ENCODE results near the gene ZEB1. TPM values are rescaled to one million over a fixed set of nuclear protein-coding genes. Genes with fewer than 3 reads are reported as not detected.
"Not testable (repeated sequence)": the region's sequence is repeated elsewhere in the genome, so short reads cannot be mapped to it uniquely, and the experiment has no call there.

ZEB1 gene
- total and polyA plus RNA-seq, 2 donors (not counting 1 experiment from before 2014, with no cell fraction given) = 73.7 to 221 TPM

DNA sequence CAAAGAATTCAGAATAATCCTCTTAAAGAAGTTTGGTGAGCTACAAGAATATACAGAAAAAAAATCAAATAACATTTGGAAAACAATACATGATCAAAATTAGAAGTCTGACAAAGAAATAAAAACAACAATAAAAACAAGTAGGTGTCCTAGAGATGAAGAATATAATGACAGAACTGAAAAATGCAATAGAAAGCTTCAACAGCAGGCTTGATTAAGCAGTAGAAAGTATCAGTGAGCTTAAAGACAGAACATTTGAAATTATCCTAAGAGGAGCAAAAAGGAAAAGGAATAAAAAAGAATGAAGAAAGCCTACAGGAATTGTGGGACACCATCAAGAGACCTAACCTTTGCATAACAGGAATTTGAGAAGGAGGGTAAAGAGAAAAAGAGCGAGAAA lies 238.8 kb downstream of the ZEB1 start:
- Histone ChIP-seq H3K4me3 (replicated peaks in 1 of 4; ENCODE audit: control extremely low read depth in 1 of 4, insufficient read depth in 1 of 4, low read depth in 3 of 4, low read length in 4 of 4) (no peak overlapping the region), H3K27me3 (ENCODE audit: control insufficient read depth, insufficient read depth, low read length) (no peaks in the 10 kb centered on the region), H4K20me1 (ENCODE audit: control insufficient read depth, extremely low read depth, insufficient read depth, low read length) (no peaks in the 10 kb centered on the region), H2AFZ (ENCODE audit: low read length) (no peak overlapping the region), H3K27ac (ENCODE audit: insufficient read depth, low read length) (no peak overlapping the region), H3K9ac (ENCODE audit: insufficient read depth, low read length) (no peak overlapping the region), H3K4me2 (ENCODE audit: extremely low read depth, insufficient read depth, low read length) (no peak overlapping the region), H3K9me3 (ENCODE audit: control insufficient read depth, insufficient read depth, low read depth, low read length) (no peaks in the 10 kb centered on the region), H3K4me1 (ENCODE audit: control insufficient read depth, extremely low read depth, insufficient read depth, low read length) (no peaks in the 10 kb centered on the region), H3K79me2 (ENCODE audit: control insufficient read depth, insufficient read depth, low read length) (no peaks in the 10 kb centered on the region), H3K36me3 (ENCODE audit: control insufficient read depth, insufficient read depth, low read length) (no peaks in the 10 kb centered on the region)
- TF ChIP-seq CTCF (conservative IDR thresholded peaks at IDR 0.05 in 1 of 2, IDR thresholded peaks at IDR 0.05 in 1 of 2; ENCODE audit: low read depth in 1 of 2, low read length in 2 of 2) = no peak
- no peak for TF ChIP-seq EZH2 (IDR thresholded peaks at IDR 0.05; ENCODE audit: low read length, missing control alignments)
- DNase-seq (ENCODE audit: low read depth in 2 of 2) = no peak

DNA sequence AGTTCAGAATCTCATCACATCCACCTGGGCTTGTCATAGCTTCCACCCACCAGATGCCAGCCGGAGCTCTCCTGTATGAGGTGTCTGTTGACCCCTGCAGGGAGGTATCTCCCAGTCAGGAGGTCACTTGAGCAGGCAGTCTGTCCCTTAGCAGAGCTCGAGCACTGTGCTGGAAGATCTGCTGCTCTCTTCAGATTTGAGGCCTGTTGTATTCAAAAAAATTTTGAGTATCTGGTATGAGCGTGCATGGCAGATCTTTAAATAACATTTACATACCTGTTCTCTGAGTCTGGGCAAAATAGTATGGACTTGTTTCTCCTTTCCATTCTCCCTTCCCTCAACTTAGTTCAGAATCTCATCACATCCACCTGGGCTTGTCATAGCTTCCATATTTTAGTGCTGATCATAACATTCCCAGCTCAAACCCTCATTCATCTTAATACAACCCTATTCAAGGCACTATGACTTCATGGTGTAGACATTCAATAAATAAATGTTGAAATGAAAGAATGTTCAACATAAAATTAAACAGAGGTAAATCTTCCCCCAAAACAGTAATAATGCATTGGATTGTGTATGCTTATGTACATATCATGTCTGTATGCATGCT lies 249.3 kb downstream of the ZEB1 start:
- H3K4me2 ChIP-seq (ENCODE audit: extremely low read depth, insufficient read depth, low read length); H4K20me1 ChIP-seq (ENCODE audit: control insufficient read depth, extremely low read depth, insufficient read depth, low read length); H3K27ac ChIP-seq (ENCODE audit: insufficient read depth, low read length); H3K9me3 ChIP-seq (ENCODE audit: control insufficient read depth, insufficient read depth, low read depth, low read length); H3K4me1 ChIP-seq (ENCODE audit: control insufficient read depth, extremely low read depth, insufficient read depth, low read length); H3K9ac ChIP-seq (ENCODE audit: insufficient read depth, low read length); H3K36me3 ChIP-seq (ENCODE audit: control insufficient read depth, insufficient read depth, low read length); H3K27me3 ChIP-seq (ENCODE audit: control insufficient read depth, insufficient read depth, low read length); H3K4me3 ChIP-seq (replicated peaks in 1 of 4; ENCODE audit: control extremely low read depth in 1 of 4, insufficient read depth in 1 of 4, low read depth in 3 of 4, low read length in 4 of 4); DNase-seq (ENCODE audit: low read depth in 2 of 2); H3K79me2 ChIP-seq (ENCODE audit: control insufficient read depth, insufficient read depth, low read length); H2AFZ ChIP-seq (ENCODE audit: low read length): not testable (repeated sequence)

DNA sequence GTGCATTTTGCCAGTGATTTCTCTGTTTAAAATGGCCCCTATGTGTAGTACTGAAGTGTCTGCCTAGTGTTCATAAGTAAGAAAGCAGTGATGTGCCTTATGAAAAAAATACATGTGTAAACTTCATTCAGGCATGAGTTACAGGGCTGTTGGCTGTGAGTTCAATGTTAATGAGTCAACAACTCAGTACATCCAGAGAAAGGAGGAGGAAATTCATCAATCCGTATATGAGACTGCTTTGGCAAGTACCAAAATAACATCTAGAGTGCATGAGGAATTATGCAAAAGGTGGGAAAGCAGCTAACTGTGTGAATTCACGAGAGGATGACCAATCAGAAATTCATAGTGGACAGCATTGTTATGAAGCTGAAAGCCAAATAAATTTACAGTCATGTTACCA lies 255.6 kb downstream of the ZEB1 start:
- H2AFZ ChIP-seq (ENCODE audit: low read length) = no peak overlapping the region
- H4K20me1 ChIP-seq (ENCODE audit: control insufficient read depth, extremely low read depth, insufficient read depth, low read length) = no peaks in the 10 kb centered on the region
- no peaks in the 10 kb centered on the region for H3K9me3 ChIP-seq (ENCODE audit: control insufficient read depth, insufficient read depth, low read depth, low read length)
- H3K27ac ChIP-seq (ENCODE audit: insufficient read depth, low read length) = no peak overlapping the region
- no peaks in the 10 kb centered on the region for H3K4me1 ChIP-seq (ENCODE audit: control insufficient read depth, extremely low read depth, insufficient read depth, low read length)
- TF ChIP-seq EZH2 (IDR thresholded peaks at IDR 0.05; ENCODE audit: low read length, missing control alignments) (no peak), CTCF (conservative IDR thresholded peaks at IDR 0.05 in 1 of 2, IDR thresholded peaks at IDR 0.05 in 1 of 2; ENCODE audit: low read depth in 1 of 2, low read length in 2 of 2) (no peak)
- H3K27me3 ChIP-seq (ENCODE audit: control insufficient read depth, insufficient read depth, low read length) = peaks cover 2% of the 10 kb centered on the region
- no peaks in the 10 kb centered on the region for H3K79me2 ChIP-seq (ENCODE audit: control insufficient read depth, insufficient read depth, low read length)
- no peaks in the 10 kb centered on the region for H3K36me3 ChIP-seq (ENCODE audit: control insufficient read depth, insufficient read depth, low read length)
- H3K9ac ChIP-seq (ENCODE audit: insufficient read depth, low read length) = no peak overlapping the region
- peak in 1 of 2 donors; percentile 5 for DNase-seq (ENCODE audit: low read depth in 2 of 2)
- no peak overlapping the region for H3K4me2 ChIP-seq (ENCODE audit: extremely low read depth, insufficient read depth, low read length)
- H3K4me3 ChIP-seq (replicated peaks in 1 of 4; ENCODE audit: control extremely low read depth in 1 of 4, insufficient read depth in 1 of 4, low read depth in 3 of 4, low read length in 4 of 4) = no peak overlapping the region

All from fibroblast of lung (primary cell).